ENCODE data around the gene MCTP1. TPM values are rescaled to one million over a fixed set of nuclear protein-coding genes. Genes with fewer than 3 reads are reported as not detected.

MCTP1 gene
- total and polyA plus RNA-seq, 2 of the 8 experiments (the other 6 are each of a cell fraction or from before 2014, with no cell fraction given) = 0.56 to 3.4 TPM

DNA sequence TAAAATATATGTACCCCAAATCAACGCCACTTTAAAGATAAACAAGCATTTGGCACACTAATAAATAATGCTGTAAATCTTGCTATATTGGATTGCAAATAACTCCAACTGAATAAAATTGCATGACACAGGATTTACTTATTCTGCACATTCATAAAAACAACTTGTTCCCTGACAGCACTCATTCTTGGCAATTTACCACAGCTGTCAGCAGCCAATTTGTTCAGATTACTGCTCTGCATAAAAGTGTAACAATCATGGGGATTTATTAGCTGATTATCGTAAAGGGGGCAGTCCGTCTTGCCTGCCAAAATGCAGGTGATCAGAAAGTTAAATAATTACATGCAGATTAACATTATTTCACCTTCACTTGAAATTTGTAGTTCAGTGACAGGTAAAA, 381.2 kb downstream of the MCTP1 start (continued):
- no peak for TF ChIP-seq BACH1 (IDR thresholded peaks at IDR 0.05; ENCODE audit: low read length)
- TF ChIP-seq PHF8 (conservative IDR thresholded peaks at IDR 0.05; ENCODE audit: low read depth, low read length) = no peak
- no peak for TF ChIP-seq ASH2L (IDR thresholded peaks at IDR 0.05; ENCODE audit: low read length)

Data from H1 (cell line).